ENCODE results near the gene WDR18.
"Not testable (repeated sequence)": the region's sequence is repeated elsewhere in the genome, so short reads cannot be mapped to it uniquely, and the experiment has no call there.

WDR18 gene

GRCh38 chr19:1020868-1021425, 36.8 kb downstream of the WDR18 start, which contains the start of gene TMEM259:
Gene TMEM259 (minus strand): TSS chr19:1021123. CDS start chr19:1020996, 127 bp downstream.
- peak; percentile 71 to 91 for DNase-seq

- DNase-seq: not testable (repeated sequence)
Observed at GRCh38 chr19:1023883-1024188, 39.7 kb downstream of the WDR18 start.

GRCh38 chr19:1025080-1025479, 40.9 kb downstream of the WDR18 start:
- not testable (repeated sequence) for DNase-seq

- DNase-seq: peak in 1 of 2 experiments; percentile 73
Observed at GRCh38 chr19:1025960-1026782, 42.0 kb downstream of the WDR18 start, which contains the start of gene CNN2. Gene CNN2 (plus strand): TSS chr19:1026608. CDS start chr19:1026662, 54 bp downstream.

GRCh38 chr19:1026783-1027649, 42.9 kb downstream of the WDR18 start:
- peak in 1 of 2 experiments; percentile 31 for DNase-seq

- no peak for DNase-seq
Observed at GRCh38 chr19:1027650-1028061, 43.5 kb downstream of the WDR18 start.

GRCh38 chr19:1028062-1028926, 44.1 kb downstream of the WDR18 start:
- DNase-seq: peak; percentile 42 to 65

GRCh38 chr19:1032264-1032867, 48.2 kb downstream of the WDR18 start:
- DNase-seq: no peak

- DNase-seq: no peak
Observed at GRCh38 chr19:1035998-1036621, 52.0 kb downstream of the WDR18 start.

- DNase-seq: no peak
Observed at GRCh38 chr19:1037621-1038064, 53.5 kb downstream of the WDR18 start.

- no peak for DNase-seq
Observed at GRCh38 chr19:1038978-1039645, 55.0 kb downstream of the WDR18 start.

- peak; percentile 89 to 95 for DNase-seq
Observed at GRCh38 chr19:1039646-1040475, 55.7 kb downstream of the WDR18 start, which contains the start of gene ABCA7. Gene ABCA7 (plus strand): TSS chr19:1040107. CDS start chr19:1041362, 1,255 bp downstream.

- peak; percentile 74 to 88 for DNase-seq
Observed at GRCh38 chr19:1040476-1041271, 56.5 kb downstream of the WDR18 start.

GRCh38 chr19:1041272-1041834, 57.2 kb downstream of the WDR18 start:
- DNase-seq: no peak

GRCh38 chr19:1041835-1042685, 57.9 kb downstream of the WDR18 start:
- peak in 1 of 2 experiments; percentile 48 for DNase-seq

- no peak for DNase-seq
Observed at GRCh38 chr19:1042689-1043511, 58.8 kb downstream of the WDR18 start.

Data from SW 1271 (cell line).